ENCODE measurements around the gene A3GALT2. TPM values are rescaled to one million over a fixed set of nuclear protein-coding genes. Genes with fewer than 3 reads are reported as not detected.

A3GALT2 gene
- total RNA-seq, 4 donors from 2014 or later, result 0.89 TPM; not detected in 3

DNA sequence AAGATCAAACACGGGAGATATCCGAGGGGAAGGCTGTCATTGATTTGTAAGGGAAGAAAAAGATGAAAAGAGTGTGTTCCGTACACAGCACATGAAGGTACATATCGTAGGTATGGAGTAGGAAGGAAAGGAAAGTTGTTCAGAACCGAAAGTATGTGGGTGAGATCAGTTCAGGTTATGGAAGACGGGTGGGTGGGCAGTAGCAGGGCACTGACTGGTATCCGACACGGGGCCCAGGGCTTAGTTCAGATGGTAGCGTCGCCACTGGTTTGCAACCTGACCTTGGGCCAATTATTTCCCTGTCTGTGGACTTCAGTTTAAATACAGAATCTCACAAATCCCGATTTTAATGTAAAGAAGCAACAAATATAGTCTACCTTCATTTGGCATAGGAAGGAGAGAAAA, 27.8 kb upstream of the A3GALT2 start:
- H3K9me3 ChIP-seq, result no peaks in the 10 kb centered on the region
- DNase-seq, result no peak
- peak overlapping the region; percentile 58 to 70 (median 65) for H3K4me3 ChIP-seq (replicated peaks in 1 of 3)
- peak overlapping the region; percentile 94 to 96 (median 95) for H3K27ac ChIP-seq
- intact Hi-C loops (cut with DNase I), result no loop called here
- no peaks in the 10 kb centered on the region for H3K36me3 ChIP-seq
- no peaks in the 10 kb centered on the region for H3K27me3 ChIP-seq
- WGBS, 2 donors, result 4% methylated on average over 11 of the region's 11 CpGs
- TF ChIP-seq, protein P1, sequence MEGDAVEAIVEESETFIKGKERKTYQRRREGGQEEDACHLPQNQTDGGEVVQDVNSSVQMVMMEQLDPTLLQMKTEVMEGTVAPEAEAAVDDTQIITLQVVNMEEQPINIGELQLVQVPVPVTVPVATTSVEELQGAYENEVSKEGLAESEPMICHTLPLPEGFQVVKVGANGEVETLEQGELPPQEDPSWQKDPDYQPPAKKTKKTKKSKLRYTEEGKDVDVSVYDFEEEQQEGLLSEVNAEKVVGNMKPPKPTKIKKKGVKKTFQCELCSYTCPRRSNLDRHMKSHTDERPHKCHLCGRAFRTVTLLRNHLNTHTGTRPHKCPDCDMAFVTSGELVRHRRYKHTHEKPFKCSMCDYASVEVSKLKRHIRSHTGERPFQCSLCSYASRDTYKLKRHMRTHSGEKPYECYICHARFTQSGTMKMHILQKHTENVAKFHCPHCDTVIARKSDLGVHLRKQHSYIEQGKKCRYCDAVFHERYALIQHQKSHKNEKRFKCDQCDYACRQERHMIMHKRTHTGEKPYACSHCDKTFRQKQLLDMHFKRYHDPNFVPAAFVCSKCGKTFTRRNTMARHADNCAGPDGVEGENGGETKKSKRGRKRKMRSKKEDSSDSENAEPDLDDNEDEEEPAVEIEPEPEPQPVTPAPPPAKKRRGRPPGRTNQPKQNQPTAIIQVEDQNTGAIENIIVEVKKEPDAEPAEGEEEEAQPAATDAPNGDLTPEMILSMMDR (IDR thresholded peaks at IDR 0.05), result no peak
- TF ChIP-seq POLR2A (IDR thresholded peaks at IDR 0.05), result no peak
- peaks cover 46 to 50% of the 10 kb centered on the region in 2 donors for H3K4me1 ChIP-seq

DNA sequence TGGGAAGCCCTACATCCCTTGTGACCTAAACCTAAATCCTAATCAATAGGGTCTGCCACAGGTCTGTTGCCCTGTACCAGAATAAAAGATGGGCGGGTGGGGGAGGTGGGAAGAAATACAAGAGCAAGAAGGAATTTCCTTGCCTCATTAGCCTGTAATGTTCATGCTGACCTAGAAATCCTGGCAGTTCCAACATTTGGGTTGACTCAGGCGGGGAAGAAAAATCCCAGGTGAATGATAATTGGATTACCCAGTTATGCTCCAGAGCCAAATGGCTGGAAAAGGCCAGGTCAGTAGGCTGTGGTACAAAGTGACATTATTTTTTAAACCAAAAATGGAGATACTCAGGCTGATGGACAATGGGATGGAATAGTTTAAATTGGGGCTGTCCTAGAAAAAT, 27.3 kb upstream of the A3GALT2 start:
- 30 to 33% methylated on average over 2 of the region's 2 CpGs for WGBS, 2 donors
- peak overlapping the region; percentile 94 to 96 (median 95) for H3K27ac ChIP-seq
- H3K4me1 ChIP-seq, result peaks cover 50 to 55% of the 10 kb centered on the region in 2 donors
- intact Hi-C loops (cut with DNase I), result no loop called here
- TF ChIP-seq, protein P1 (IDR thresholded peaks at IDR 0.05), result no peak
- no peak for TF ChIP-seq POLR2A (IDR thresholded peaks at IDR 0.05)
- peak overlapping the region; percentile 58 to 70 (median 65) for H3K4me3 ChIP-seq (replicated peaks in 1 of 3)
- no peaks in the 10 kb centered on the region for H3K36me3 ChIP-seq
- H3K27me3 ChIP-seq, result no peaks in the 10 kb centered on the region
- H3K9me3 ChIP-seq, result no peaks in the 10 kb centered on the region
- no peak for DNase-seq

DNA sequence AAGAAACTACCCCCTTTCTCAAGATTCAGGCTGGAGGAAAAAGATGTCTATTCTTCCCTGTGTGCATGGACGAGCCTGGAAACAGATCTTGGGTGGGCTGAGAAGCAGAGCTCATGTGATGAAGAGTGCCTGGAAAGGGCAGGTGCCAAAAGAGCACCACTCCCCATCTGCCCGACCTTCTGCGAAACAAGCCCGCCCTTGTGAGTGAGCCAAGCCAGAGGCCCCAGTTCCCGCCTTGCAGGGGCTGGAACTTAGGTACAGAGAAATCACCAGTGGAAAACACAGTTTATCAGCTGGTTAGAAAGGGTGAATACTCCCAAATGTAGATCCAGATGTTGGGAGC, 26.7 kb upstream of the A3GALT2 start:
- no peaks in the 10 kb centered on the region for H3K36me3 ChIP-seq
- H3K9me3 ChIP-seq, result no peaks in the 10 kb centered on the region
- no peak for TF ChIP-seq POLR2A (IDR thresholded peaks at IDR 0.05)
- TF ChIP-seq, protein P1 (IDR thresholded peaks at IDR 0.05), result no peak
- peaks cover 55 to 61% of the 10 kb centered on the region in 2 donors for H3K4me1 ChIP-seq
- DNase-seq, result no peak
- peak overlapping the region in 2 of 3 donors; percentile 65 to 70 for H3K4me3 ChIP-seq (replicated peaks in 1 of 3)
- H3K27me3 ChIP-seq, result no peaks in the 10 kb centered on the region
- peak overlapping the region; percentile 94 to 96 (median 95) for H3K27ac ChIP-seq
- intact Hi-C loops (cut with DNase I), result no loop called here
- WGBS, 2 donors, result 28 to 37% methylated on average over 5 of the region's 5 CpGs

DNA sequence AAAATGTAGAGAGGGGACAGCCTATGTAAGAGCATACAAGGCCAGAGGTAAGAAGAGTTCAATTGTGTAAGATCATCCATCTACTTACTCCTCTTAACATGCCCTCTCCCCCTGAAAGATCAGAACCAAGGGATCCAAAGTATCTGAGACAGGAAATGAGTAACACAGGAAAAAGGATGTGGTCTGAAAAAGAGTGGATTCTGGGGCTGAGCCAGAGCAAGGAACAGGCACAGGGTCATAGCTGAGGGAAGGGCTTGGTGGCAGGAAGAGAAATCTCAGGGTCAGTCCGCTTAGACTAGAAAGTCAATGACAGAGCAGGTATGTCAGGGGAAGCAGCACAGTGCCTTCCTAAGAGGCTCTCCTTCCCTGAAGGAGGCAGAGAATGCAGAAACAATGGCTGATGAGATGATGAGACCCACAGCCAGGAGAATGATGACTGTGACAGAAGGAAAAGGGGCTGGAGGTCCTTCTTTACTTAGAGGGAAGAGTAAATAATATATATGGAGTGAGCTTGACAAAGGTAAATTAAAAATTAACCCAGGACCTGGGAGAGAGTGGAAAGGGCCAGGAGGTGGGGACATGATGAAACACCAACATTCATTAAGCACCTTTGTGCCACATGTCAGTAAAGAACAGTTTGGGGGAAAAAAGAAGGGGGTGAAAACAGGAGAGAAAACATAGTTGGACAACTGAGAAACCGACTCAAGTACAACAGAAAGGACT, 26.2 kb upstream of the A3GALT2 start:
- peaks cover 60 to 66% of the 10 kb centered on the region in 2 donors for H3K4me1 ChIP-seq
- no peaks in the 10 kb centered on the region for H3K9me3 ChIP-seq
- TF ChIP-seq POLR2A (IDR thresholded peaks at IDR 0.05), result peak in 1 of 2 donors; percentile 56
- TF ChIP-seq, protein P1 (IDR thresholded peaks at IDR 0.05), result no peak
- peak; percentile 48 to 53 for DNase-seq
- WGBS, 2 donors, result 12 to 17% methylated on average over 2 of the region's 2 CpGs
- H3K4me3 ChIP-seq (replicated peaks in 1 of 3), result peak overlapping the region in 1 of 3 donors; percentile 65
- no peaks in the 10 kb centered on the region for H3K36me3 ChIP-seq
- peak overlapping the region; percentile 94 to 96 (median 95) for H3K27ac ChIP-seq
- H3K27me3 ChIP-seq, result no peaks in the 10 kb centered on the region
- intact Hi-C loops (cut with DNase I), result no loop called here

DNA sequence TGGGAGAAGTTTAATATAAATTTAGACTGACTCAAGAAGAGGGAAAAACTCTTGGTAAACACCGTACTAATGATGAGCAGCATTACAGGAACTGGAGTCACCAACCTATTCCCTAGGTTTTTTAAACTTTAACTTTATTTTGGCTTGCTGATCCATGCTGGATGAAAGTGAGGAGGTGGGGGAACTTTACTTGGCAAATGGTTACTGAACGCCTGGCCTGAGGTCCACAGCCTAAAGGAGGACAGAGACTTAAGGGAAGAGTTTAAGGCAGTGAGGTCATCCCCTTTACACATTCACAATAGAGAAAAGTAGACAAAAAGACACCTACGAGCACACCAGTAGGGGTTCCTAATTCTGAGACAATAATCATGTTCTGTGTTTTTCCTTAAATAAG, 25.6 kb upstream of the A3GALT2 start:
- no peaks in the 10 kb centered on the region for H3K9me3 ChIP-seq
- H3K4me3 ChIP-seq (replicated peaks in 1 of 3), result no peak overlapping the region
- no peaks in the 10 kb centered on the region for H3K36me3 ChIP-seq
- intact Hi-C loops (cut with DNase I), result no loop called here
- TF ChIP-seq, protein P1 (IDR thresholded peaks at IDR 0.05), result no peak
- WGBS, 2 donors, result 43 to 47% methylated on average over 3 of the region's 3 CpGs
- DNase-seq, result no peak
- no peaks in the 10 kb centered on the region for H3K27me3 ChIP-seq
- peaks cover 66 to 72% of the 10 kb centered on the region in 2 donors for H3K4me1 ChIP-seq
- peak overlapping the region; percentile 94 to 96 (median 95) for H3K27ac ChIP-seq

Data from thyroid gland (tissue), 4 donors.